ACC112 (cell line): Measurements from ENCODE around the gene AMY2B.
"Not testable (repeated sequence)": the region's sequence is repeated elsewhere in the genome, so short reads cannot be mapped to it uniquely, and the experiment has no call there.

ENCODE experiments used
- H2AFZ ChIP-seq: fragments of 200-600 bp; sonication (generic); one replicate; pipeline ENCODE4 v1.6.0; 2017; ENCODE audit warnings: antibody characterized with exemption, low read length; ENCODE audit not compliant: unreplicated experiment
- H3K27ac ChIP-seq: fragments of 200-600 bp; sonication (generic); 2 replicates; pipeline ENCODE4 v1.5.1; 2014; ENCODE audit warnings: low read depth, mild to moderate bottlenecking, antibody characterized with exemption, low read length, moderate library complexity
- H3K27me3 ChIP-seq: fragments of 200-600 bp; sonication (generic); 2 replicates; pipeline ENCODE4 v1.6.1; 2014; ENCODE audit warnings: mild to moderate bottlenecking, antibody characterized with exemption, low read length, moderate library complexity, mixed read lengths; ENCODE audit not compliant: insufficient read depth
- H3K36me3 ChIP-seq: fragments of 200-600 bp; sonication (generic); 2 replicates; pipeline ENCODE4 v1.6.1; 2016; ENCODE audit warnings: mild to moderate bottlenecking, antibody characterized with exemption, low read length, moderate library complexity, mixed read lengths; ENCODE audit not compliant: insufficient read depth
- H3K4me1 ChIP-seq: fragments of 200-600 bp; sonication (generic); one replicate; pipeline ENCODE4 v1.6.1; 2016; ENCODE audit warnings: low read length, mixed read lengths; ENCODE audit not compliant: insufficient read depth, unreplicated experiment, control insufficient read depth
- H3K4me3 ChIP-seq: fragments of 200-600 bp; sonication (generic); 2 replicates; pipeline ENCODE4 v1.5.1; 2014; ENCODE audit warnings: mild to moderate bottlenecking, low read depth, low read length
- H3K79me2 ChIP-seq: fragments of 200-600 bp; sonication (generic); one replicate; pipeline ENCODE4 v1.6.0; 2016; ENCODE audit warnings: low read length; ENCODE audit not compliant: control insufficient read depth, unreplicated experiment, insufficient read depth

The AMY2B gene

GRCh38 chr1:103561124-103561523 is 10.3 kb upstream of the AMY2B start:
- H3K27me3 ChIP-seq, H3K36me3 ChIP-seq, H3K4me1 ChIP-seq, H3K79me2 ChIP-seq, H2AFZ ChIP-seq, H3K4me3 ChIP-seq, H3K27ac ChIP-seq: not testable (repeated sequence)

DNA sequence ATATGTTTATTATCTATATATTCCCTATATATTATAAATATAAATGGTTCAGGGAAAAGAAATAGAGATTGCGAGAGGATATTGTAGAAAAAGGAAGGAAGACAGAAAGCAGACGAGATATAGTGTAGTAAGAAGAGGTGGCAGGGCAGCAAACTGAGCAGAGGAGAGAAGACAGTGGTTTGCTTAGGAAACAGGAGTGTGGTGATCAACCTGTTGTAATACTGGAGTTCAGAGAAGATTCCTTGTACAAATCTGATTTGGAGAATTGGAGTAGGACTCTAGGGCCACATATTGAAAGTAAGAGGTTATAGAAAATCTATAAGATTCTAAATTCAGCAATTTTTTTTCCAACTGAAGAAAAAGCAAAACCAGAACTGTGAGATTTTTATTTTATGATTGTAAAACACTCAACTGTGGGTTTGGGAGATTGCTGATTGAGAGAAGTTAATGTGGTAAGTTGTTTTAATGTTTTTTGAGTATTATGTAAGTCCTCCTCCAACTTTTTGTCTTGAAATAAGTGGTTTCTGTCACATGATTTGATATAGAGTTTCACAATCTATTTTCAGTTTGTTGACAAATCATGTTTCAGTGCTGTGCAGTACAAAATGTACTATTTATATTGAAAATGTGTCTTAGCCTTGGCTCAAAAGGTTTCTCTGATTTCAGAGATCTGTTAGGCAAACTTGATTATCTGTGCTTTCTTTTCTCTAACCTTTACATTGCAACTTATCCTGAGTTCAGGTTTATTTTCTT is 9.6 kb upstream of the AMY2B start:
- Histone ChIP-seq H3K27ac (peak overlapping the region; percentile 50), H2AFZ (peak overlapping the region; percentile 44)

DNA sequence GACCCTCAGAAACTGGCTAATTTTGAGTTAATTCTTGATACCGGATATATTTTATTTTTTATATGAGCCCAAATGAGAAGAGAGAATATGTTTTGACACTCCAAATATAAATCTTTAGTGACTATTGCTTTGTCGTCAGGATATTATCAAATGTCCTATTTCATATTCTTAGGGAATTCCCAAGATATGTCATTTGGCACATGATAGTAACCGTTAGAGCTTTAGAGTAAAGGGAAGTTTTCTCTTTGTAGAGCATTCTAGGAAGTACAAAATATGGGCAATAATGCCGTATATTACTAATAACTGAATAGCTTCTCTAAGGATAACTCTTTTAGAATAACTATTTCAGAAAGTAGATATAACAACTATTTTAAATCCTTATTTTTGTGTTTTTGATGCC is 8.3 kb upstream of the AMY2B start:
- Histone ChIP-seq H3K27ac (no peak overlapping the region), H2AFZ (no peak overlapping the region), H3K27me3 (no peaks in the 10 kb centered on the region), H3K4me3 (no peak overlapping the region), H3K36me3 (no peaks in the 10 kb centered on the region), H3K4me1 (peaks cover 5% of the 10 kb centered on the region), H3K79me2 (no peaks in the 10 kb centered on the region)

More for the DNA sequence above, 9.6 kb upstream of the AMY2B start:
- Histone ChIP-seq H3K4me3 (peak overlapping the region; percentile 23; the same call in 1 of the 2 replicates), H3K79me2 (no peaks in the 10 kb centered on the region), H3K36me3 (no peaks in the 10 kb centered on the region), H3K4me1 (peaks cover 5% of the 10 kb centered on the region), H3K27me3 (no peaks in the 10 kb centered on the region)

- H3K36me3 ChIP-seq = no peaks in the 10 kb centered on the region
- H3K27me3 ChIP-seq = no peaks in the 10 kb centered on the region
Measured at GRCh38 chr1:103569493-103569892, 1.9 kb upstream of the AMY2B start.

GRCh38 chr1:103576065-103576464 is 4.7 kb downstream of the AMY2B start:
- no peak overlapping the region for H3K4me3 ChIP-seq

More at GRCh38 chr1:103569493-103569892, 1.9 kb upstream of the AMY2B start:
- Histone ChIP-seq H3K4me1 (no peaks in the 10 kb centered on the region), H3K79me2 (no peaks in the 10 kb centered on the region), H3K27ac (no peak overlapping the region), H3K4me3 (no peak overlapping the region), H2AFZ (no peak overlapping the region)

DNA sequence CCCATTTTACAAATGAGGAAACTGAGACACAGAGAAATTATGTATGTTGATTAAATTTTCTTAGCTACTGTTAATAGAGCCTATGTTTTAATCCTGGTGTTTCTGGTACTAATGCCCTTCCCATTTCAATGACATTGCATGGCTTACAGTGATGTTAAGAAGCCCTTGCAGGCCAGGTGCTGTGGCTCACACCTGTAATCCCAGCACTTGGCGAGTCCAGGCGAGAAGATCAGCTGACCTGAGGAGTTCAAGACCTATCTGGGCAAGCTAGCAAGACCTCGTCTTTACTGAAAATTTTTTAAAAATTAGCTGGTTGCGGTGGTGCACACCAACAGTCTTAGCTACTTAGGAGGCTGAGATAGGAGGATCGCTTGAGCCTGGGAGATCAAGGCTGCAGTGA is 5.4 kb downstream of the AMY2B start:
- not testable (repeated sequence) for H3K36me3 ChIP-seq, H3K27ac ChIP-seq, H3K27me3 ChIP-seq, H2AFZ ChIP-seq, H3K4me1 ChIP-seq, H3K79me2 ChIP-seq, H3K4me3 ChIP-seq

More at GRCh38 chr1:103576065-103576464, 4.7 kb downstream of the AMY2B start:
- Histone ChIP-seq H3K27ac (no peak overlapping the region), H3K36me3 (no peaks in the 10 kb centered on the region), H3K79me2 (no peaks in the 10 kb centered on the region), H3K4me1 (no peaks in the 10 kb centered on the region), H2AFZ (no peak overlapping the region), H3K27me3 (no peaks in the 10 kb centered on the region)

DNA sequence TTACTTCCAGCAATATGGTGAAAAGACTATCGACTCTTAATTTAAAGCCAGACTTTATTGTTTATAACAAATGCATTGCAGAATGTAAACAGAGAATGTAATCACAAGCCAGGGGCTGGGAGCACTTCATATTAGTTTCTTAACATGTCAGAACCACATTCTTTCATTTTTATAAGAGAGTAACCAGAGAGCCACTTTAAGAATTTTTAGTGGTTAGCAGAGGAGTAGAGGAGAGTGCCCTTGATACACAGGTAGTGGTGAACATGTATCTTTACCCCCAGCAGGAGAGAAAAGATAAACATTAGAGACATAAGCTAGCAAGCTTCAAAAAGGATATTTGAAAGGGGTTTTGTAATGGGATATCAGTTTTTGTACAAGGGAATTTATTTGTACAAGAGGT is 11.1 kb downstream of the AMY2B start:
- Histone ChIP-seq H3K4me1 (no peaks in the 10 kb centered on the region), H3K27me3 (0 out of 2 replicates have a peak, but pooled peaks cover 1% of the 10 kb centered on the region), H3K27ac (no peak overlapping the region), H2AFZ (no peak overlapping the region), H3K4me3 (no peak overlapping the region), H3K79me2 (no peaks in the 10 kb centered on the region), H3K36me3 (no peaks in the 10 kb centered on the region)

- 0 out of 2 replicates have a peak, but pooled peaks cover 3% of the 10 kb centered on the region for H3K27me3 ChIP-seq
- H3K79me2 ChIP-seq = no peaks in the 10 kb centered on the region
- H3K27ac ChIP-seq = no peak overlapping the region
- no peak overlapping the region for H2AFZ ChIP-seq
- H3K4me3 ChIP-seq = no peak overlapping the region
- H3K4me1 ChIP-seq = no peaks in the 10 kb centered on the region
- H3K36me3 ChIP-seq = no peaks in the 10 kb centered on the region
Measured at GRCh38 chr1:103583887-103584286, 12.5 kb downstream of the AMY2B start.

- 0 out of 2 replicates have a peak, but pooled peaks cover 3% of the 10 kb centered on the region for H3K27me3 ChIP-seq
- no peak overlapping the region for H3K4me3 ChIP-seq
- H3K4me1 ChIP-seq = no peaks in the 10 kb centered on the region
- no peaks in the 10 kb centered on the region for H3K79me2 ChIP-seq
- no peak overlapping the region for H2AFZ ChIP-seq
- no peaks in the 10 kb centered on the region for H3K36me3 ChIP-seq
- H3K27ac ChIP-seq = no peak overlapping the region
Measured at GRCh38 chr1:103584537-103584936, 13.1 kb downstream of the AMY2B start.

DNA sequence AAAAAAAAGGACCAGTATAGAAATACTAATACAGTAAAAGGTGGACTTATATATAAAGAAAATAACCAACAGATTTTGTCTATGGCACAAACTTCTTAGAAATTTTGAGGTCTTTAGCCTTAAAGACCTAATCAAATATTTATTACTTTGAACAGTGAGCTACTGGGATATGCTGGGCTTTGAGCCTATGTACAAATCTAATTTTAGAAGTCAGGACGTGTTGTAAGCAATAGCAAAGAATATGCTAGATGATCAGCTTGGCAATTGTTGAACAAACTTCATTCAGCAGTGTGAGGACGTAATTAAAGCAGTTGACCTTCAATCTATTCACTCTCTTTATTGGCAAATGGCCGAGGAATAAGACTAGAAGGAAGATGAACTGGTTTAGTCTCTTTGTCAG is 31.4 kb downstream of the AMY2B start:
- not testable (repeated sequence) for H2AFZ ChIP-seq, H3K27ac ChIP-seq, H3K36me3 ChIP-seq, H3K79me2 ChIP-seq, H3K27me3 ChIP-seq, H3K4me3 ChIP-seq, H3K4me1 ChIP-seq

- Histone ChIP-seq H3K79me2 (no peaks in the 10 kb centered on the region), H3K4me1 (no peaks in the 10 kb centered on the region), H3K27me3 (no peaks in the 10 kb centered on the region), H3K36me3 (no peaks in the 10 kb centered on the region), H3K27ac (no peak overlapping the region), H3K4me3 (no peak overlapping the region), H2AFZ (no peak overlapping the region)
Measured at GRCh38 chr1:103616362-103616761, 45.0 kb downstream of the AMY2B start.
